H1 (cell line): Measurements from ENCODE around the gene BET1L. TPM values are rescaled to one million over a fixed set of nuclear protein-coding genes. Genes with fewer than 3 reads are reported as not detected.

Experiments used
- CTCF ChIA-PET: fragments of 300-600 bp; sonication (Branson Sonifier 250); formaldehyde crosslinking; loops from one replicate; lab custom pipeline; 2021; ENCODE audit not compliant: partially characterized antibody; lab: Charles Lee
- POLR2A ChIA-PET: fragments of 300-600 bp; sonication (Branson Sonifier 250); formaldehyde crosslinking; loops from one replicate; lab custom pipeline; 2021; ENCODE audit warnings: inconsistent platforms; ENCODE audit not compliant: partially characterized antibody; lab: Charles Lee
- DNase-seq, 2 experiments: peaks; one replicate each; pipeline versions ENCODE4 v3.0.0 to v3.0.0-alpha.2; 2010 to 2022; ENCODE audit warnings: low spot score in 2 of 2, low read depth in 1 of 2, mixed read lengths in 1 of 2
- FAIRE-seq: peaks from 2 replicates; lab custom pipeline; 2011; peaks lifted over from hg19 to GRCh38; lab: Jason Lieb, UNC
- H2AFZ ChIP-seq: 2 replicates; pipeline ENCODE4 v1.8.1; 2012; ENCODE audit warnings: low read length, inconsistent platforms
- H2AK5ac ChIP-seq: 2 replicates; pipeline ENCODE4 v1.6.1; 2013; ENCODE audit warnings: low read depth, low read length
- H2BK120ac ChIP-seq: replicated peaks from 2 replicates; pipeline ENCODE3; 2013; ENCODE audit warnings: low read depth, low read length, inconsistent platforms
- H2BK12ac ChIP-seq: 2 replicates; pipeline ENCODE4 v1.6.1; 2013; ENCODE audit warnings: low read depth, low read length
- H2BK15ac ChIP-seq: 2 replicates; pipeline ENCODE4 v1.6.1; 2013; ENCODE audit warnings: low read length
- H2BK20ac ChIP-seq: 2 replicates; pipeline ENCODE4 v1.6.1; 2013; ENCODE audit warnings: low read length
- H2BK5ac ChIP-seq: 2 replicates; pipeline ENCODE4 v1.6.1; 2013; ENCODE audit warnings: low read depth, low read length
- H3K14ac ChIP-seq: 2 replicates; pipeline ENCODE4 v1.6.1; 2013; ENCODE audit warnings: inconsistent platforms; ENCODE audit not compliant: insufficient read length
- H3K18ac ChIP-seq: 2 replicates; pipeline ENCODE4 v1.6.1; 2013; ENCODE audit warnings: low read length; ENCODE audit errors: extremely low read depth
- H3K23ac ChIP-seq: 2 replicates; pipeline ENCODE4 v1.6.1; 2013; ENCODE audit warnings: inconsistent platforms; ENCODE audit not compliant: insufficient read length
- H3K23me2 ChIP-seq: 2 replicates; pipeline ENCODE4 v1.6.1; 2013; ENCODE audit warnings: low read depth, low read length
- H3K27ac ChIP-seq: 2 replicates; pipeline ENCODE4 v1.6.1; 2011; ENCODE audit warnings: low read depth, low read length, inconsistent platforms
- H3K27me3 ChIP-seq, 4 experiments: replicated peaks in 1 of 4; 1 replicate in 1 of 4; 2 replicates in 3 of 4; pipeline versions ENCODE4 v1.6.1 to v1.8.1; 2011 to 2013; ENCODE audit warnings: low read length in 3 of 4, mild to moderate bottlenecking in 3 of 4, inconsistent platforms in 2 of 4, mixed read lengths in 2 of 4, moderate library complexity in 1 of 4; ENCODE audit not compliant: control insufficient read depth in 3 of 4, insufficient read depth in 3 of 4; ENCODE audit errors: extremely low read depth in 1 of 4
- H3K36me3 ChIP-seq, 4 experiments: 2 replicates each; pipeline versions ENCODE4 v1.6.1 to v1.8.1; 2011 to 2013; ENCODE audit warnings: mild to moderate bottlenecking in 4 of 4, low read length in 3 of 4, moderate library complexity in 2 of 4, control low read depth in 1 of 4, inconsistent platforms in 1 of 4; ENCODE audit not compliant: insufficient read depth in 4 of 4, control insufficient read depth in 2 of 4
- H3K4ac ChIP-seq: replicated peaks from 2 replicates; pipeline ENCODE3; 2013; ENCODE audit warnings: low read length, low read depth, mixed read lengths, inconsistent platforms; ENCODE audit not compliant: insufficient read length
- H3K4me1 ChIP-seq, 4 experiments: replicated peaks in 1 of 4; 1 replicate in 1 of 4; 2 replicates in 3 of 4; pipeline versions ENCODE4 v1.6.1 to v1.8.1; 2011 to 2013; ENCODE audit warnings: low read length in 3 of 4, inconsistent platforms in 2 of 4, mixed read lengths in 1 of 4; ENCODE audit not compliant: insufficient read depth in 4 of 4, control insufficient read depth in 3 of 4
- H3K4me2 ChIP-seq, 2 experiments: 2 replicates each; pipeline versions ENCODE4 v1.6.1 to v1.8.1; 2011 to 2013; ENCODE audit warnings: low read depth in 2 of 2, low read length in 2 of 2, control low read depth in 1 of 2, inconsistent platforms in 1 of 2, mild to moderate bottlenecking in 1 of 2; ENCODE audit not compliant: insufficient read depth in 1 of 2
- H3K4me3 ChIP-seq, 4 experiments: fragments of 200-600, 300-600 bp in 1 of 4; sonication (generic), shearing (Covaris generic), sonication (Bioruptor Twin) in 1 of 4; 2 replicates each; pipeline versions ENCODE4 v1.5.1 to v1.8.1; 2011 to 2016; ENCODE audit warnings: low read length in 4 of 4, low read depth in 3 of 4, control low read depth in 2 of 4, inconsistent platforms in 2 of 4, mild to moderate bottlenecking in 2 of 4, mixed read lengths in 1 of 4, moderate library complexity in 1 of 4; ENCODE audit not compliant: insufficient read depth in 2 of 4; ENCODE audit errors: extremely low read depth in 1 of 4
- H3K56ac ChIP-seq: replicated peaks from 2 replicates; pipeline ENCODE3; 2013; ENCODE audit warnings: low read depth, mild to moderate bottlenecking, mixed read lengths, low read length, inconsistent platforms; ENCODE audit not compliant: insufficient read length
- H3K79me1 ChIP-seq: 2 replicates; pipeline ENCODE4 v1.6.1; 2013; ENCODE audit warnings: low read depth, low read length, control low read depth
- H3K79me2 ChIP-seq, 2 experiments: 2 replicates each; pipeline versions ENCODE4 v1.6.1 to v1.8.1; 2012 to 2013; ENCODE audit warnings: low read length in 2 of 2, mild to moderate bottlenecking in 2 of 2, inconsistent platforms in 1 of 2; ENCODE audit not compliant: insufficient read depth in 2 of 2, control insufficient read depth in 1 of 2
- H3K9ac ChIP-seq, 4 experiments: replicated peaks in 1 of 4; 1 replicate in 1 of 4; 2 replicates in 3 of 4; pipeline versions ENCODE4 v1.6.1 to v1.8.1; 2011 to 2013; ENCODE audit warnings: low read depth in 3 of 4, low read length in 3 of 4, control low read depth in 2 of 4, mild to moderate bottlenecking in 2 of 4, moderate library complexity in 2 of 4, inconsistent platforms in 1 of 4; ENCODE audit errors: extremely low read depth in 1 of 4
- H3K9me3 ChIP-seq, 2 experiments: 2 replicates each; pipeline versions ENCODE4 v1.6.1 to v1.8.1; 2012 to 2013; ENCODE audit warnings: mild to moderate bottlenecking in 2 of 2, moderate library complexity in 2 of 2, control low read depth in 1 of 2, inconsistent platforms in 1 of 2, low read depth in 1 of 2, low read length in 1 of 2, mixed read lengths in 1 of 2; ENCODE audit not compliant: insufficient read depth in 2 of 2
- H4K20me1 ChIP-seq, 2 experiments: replicated peaks in 1 of 2; 2 replicates each; pipeline versions ENCODE3 to v1.8.1; 2011 to 2013; ENCODE audit warnings: inconsistent platforms in 2 of 2, low read length in 2 of 2, mild to moderate bottlenecking in 1 of 2; ENCODE audit not compliant: insufficient read depth in 2 of 2, control insufficient read depth in 1 of 2
- H4K5ac ChIP-seq: 2 replicates; pipeline ENCODE4 v1.6.1; 2013; ENCODE audit warnings: low read length, low read depth, mixed read lengths, inconsistent platforms; ENCODE audit not compliant: insufficient read length
- H4K8ac ChIP-seq: 2 replicates; pipeline ENCODE4 v1.8.0; 2013; ENCODE audit warnings: mild to moderate bottlenecking, moderate library complexity, low read length, inconsistent platforms; ENCODE audit not compliant: insufficient read depth; ENCODE audit errors: extremely low read depth
- H4K91ac ChIP-seq: replicated peaks from 2 replicates; pipeline ENCODE3; 2013; ENCODE audit warnings: low read length, mixed read lengths, inconsistent platforms; ENCODE audit not compliant: insufficient read length
- BRCA1 ChIP-seq: IDR thresholded peaks from 2 replicates; pipeline ENCODE4 v1.6.1; 2012; ENCODE audit warnings: low read depth, low read length, improper control_type of control experiment
- CEBPB ChIP-seq: IDR thresholded peaks from 2 replicates; pipeline ENCODE4 v1.6.1; 2012; ENCODE audit warnings: low read depth, low read length
- CHD1 ChIP-seq: IDR thresholded peaks from 2 replicates; pipeline ENCODE4 v1.6.1; 2012; ENCODE audit warnings: low read depth, low read length, improper control_type of control experiment
- CREB1 ChIP-seq: IDR thresholded peaks from 2 replicates; pipeline ENCODE4 v1.6.1; 2012; ENCODE audit warnings: inconsistent platforms
- EZH2 ChIP-seq: fragments of 200-600 bp; sonication (generic); IDR thresholded peaks from 2 replicates; pipeline ENCODE4 v1.7.1; 2012; ENCODE audit warnings: low read depth, mild to moderate bottlenecking, moderate library complexity, low read length, inconsistent platforms; ENCODE audit not compliant: severe bottlenecking
- GTF2F1 ChIP-seq: IDR thresholded peaks from 2 replicates; pipeline ENCODE4 v1.6.1; 2012; ENCODE audit warnings: low read depth, low read length, improper control_type of control experiment, borderline replicate concordance
- HDAC6 ChIP-seq: IDR thresholded peaks from one replicate; pipeline ENCODE4 v1.7.1; 2012; ENCODE audit warnings: low read depth, mild to moderate bottlenecking, inconsistent platforms, low read length, moderate library complexity
- JUND ChIP-seq: IDR thresholded peaks from 2 replicates; pipeline ENCODE4 v1.6.1; 2011; ENCODE audit warnings: mild to moderate bottlenecking, improper control_type of control experiment, low read length
- KDM4A ChIP-seq: IDR thresholded peaks from one replicate; pipeline ENCODE4 v1.7.1; 2012; ENCODE audit warnings: low read depth, mild to moderate bottlenecking, moderate library complexity, low read length, inconsistent platforms; ENCODE audit not compliant: severe bottlenecking
- SAP30 ChIP-seq: fragments of 300-600 bp; sonication (generic); IDR thresholded peaks from 2 replicates; pipeline ENCODE4 v1.7.1; 2012; ENCODE audit warnings: low read length, moderate library complexity, mild to moderate bottlenecking, inconsistent platforms; ENCODE audit not compliant: insufficient read depth, insufficient replicate concordance
- SP2 ChIP-seq: IDR thresholded peaks from 2 replicates; pipeline ENCODE4 v1.6.1; 2012; ENCODE audit warnings: mild to moderate bottlenecking, low read length, inconsistent platforms
- TAF1 ChIP-seq: IDR thresholded peaks from 2 replicates; pipeline ENCODE4 v1.6.1; 2011; ENCODE audit warnings: mild to moderate bottlenecking, low read depth, low read length
- TAF7 ChIP-seq: optimal IDR thresholded peaks from 2 replicates; pipeline ENCODE3; 2011; ENCODE audit warnings: low read depth, mild to moderate bottlenecking, inconsistent platforms, low read length, moderate library complexity, borderline replicate concordance
- WGBS, 2 experiments: shearing (Covaris generic) in 1 of 2; methylation state at CpG; one replicate each; pipeline versions ENCODE4 v1.1.6 to v1.1.7; 2013 to 2015; ENCODE audit warnings: low lambda C conversion rate in 2 of 2, mixed read lengths in 2 of 2, inconsistent platforms in 1 of 2, low coverage in 1 of 2, missing lambda C conversion rate in 1 of 2; ENCODE audit not compliant: insufficient replicate concordance in 2 of 2, insufficient coverage in 1 of 2, insufficient read length in 1 of 2; ENCODE audit errors: extremely low coverage in 1 of 2, missing lambda C conversion rate in 1 of 2; 5-methylcytosine and 5-hydroxymethylcytosine counted together
- polyA plus RNA-seq, 7 experiments: library from polyadenylated mRNA; depleted of rRNA in 3 of 7; stranded (reverse) in 5 of 7; unstranded in 2 of 7; fragments of >200 nt in 5 of 7; fragments of 200-250 nt in 2 of 7; gene quantifications; 1 replicate in 5 of 7; 2 replicates in 1 of 7; 4 replicates in 1 of 7; pipeline versions ENCODE4 v1.2.1 to v1.2.3, GENCODE V29; 2011 to 2013; ENCODE audit warnings: missing spikeins in 2 of 7, mixed read lengths in 2 of 7
- total RNA-seq: library from RNA; stranded (reverse); fragmentation: NEBNext Ultra II Directional; extraction: Animal tissue kit (Norgen Biotek cat#: 25700); gene quantifications from 2 replicates; pipeline ENCODE4 v1.2.1, GENCODE V29; 2021

The BET1L gene
- total and polyA plus RNA-seq, 2 of the 8 experiments (the other 6 are each of a cell fraction or from before 2014, with no cell fraction given): 40.2 to 61.9 TPM

- no peak for DNase-seq
- TF ChIP-seq BRCA1 (no peak), CEBPB (no peak), JUND (no peak), HDAC6 (no peak), SAP30 (no peak), TAF1 (no peak), EZH2 (no peak), SP2 (no peak), TAF7 (no peak), CHD1 (no peak), GTF2F1 (no peak), CREB1 (no peak), KDM4A (no peak)
These were observed 15.0 kb upstream of the BET1L start for GRCh38 chr11:221998-222789.

More at GRCh38 chr11:221998-222789, 15.0 kb upstream of the BET1L start:
- H3K18ac ChIP-seq: no peak overlapping the region
- no peak overlapping the region for H3K9ac ChIP-seq
- H3K36me3 ChIP-seq: no peaks in the 10 kb centered on the region; a peak in 1 of 8 replicates
- no peak overlapping the region for H2BK120ac ChIP-seq
- H2BK15ac ChIP-seq: no peak overlapping the region
- no peaks in the 10 kb centered on the region for H3K27me3 ChIP-seq
- ChIA-PET POLR2A (interaction anchor here (1.1 to 1.6 kb wide), 5 partner anchors 9 to 15 kb away, joined by 4 to 8 read pairs (median 5); partner anchors contain the start of genes BET1L, PSMD13 and RIC8A), CTCF (interaction anchor here (0.6 to 2.1 kb wide), 4 partner anchors 10 to 219 kb away, joined by 3 to 8 read pairs (median 4); no protein-coding TSS in a partner anchor)
- H4K20me1 ChIP-seq: no peaks in the 10 kb centered on the region
- no peak overlapping the region for H2AFZ ChIP-seq
- no peak overlapping the region; the same call in 1 of the 2 replicates for H4K8ac ChIP-seq
- H3K14ac ChIP-seq: no peak overlapping the region
- no peaks in the 10 kb centered on the region for H3K79me2 ChIP-seq
- H3K56ac ChIP-seq: no peak overlapping the region
- no peak overlapping the region for H3K4ac ChIP-seq
- no peak overlapping the region for H2BK20ac ChIP-seq
- H2BK12ac ChIP-seq: no peak overlapping the region
- H3K4me2 ChIP-seq: no peak overlapping the region
- H3K4me1 ChIP-seq: no peaks in the 10 kb centered on the region
- H3K79me1 ChIP-seq: no peaks in the 10 kb centered on the region; the same call in 1 of the 2 replicates
- 96% methylated on average over 13 of the region's 14 CpGs; no CpG with 5 or more reads in 1 of the 2 experiments for WGBS, 2 experiments
- no peak overlapping the region for H3K4me3 ChIP-seq
- no peak overlapping the region for H4K91ac ChIP-seq
- no peak for FAIRE-seq
- H2BK5ac ChIP-seq: no peak overlapping the region
- H3K23ac ChIP-seq: no peak overlapping the region
- no peak overlapping the region for H4K5ac ChIP-seq
- H3K27ac ChIP-seq: no peak overlapping the region
- H3K23me2 ChIP-seq: no peaks in the 10 kb centered on the region
- no peak overlapping the region for H2AK5ac ChIP-seq
- H3K9me3 ChIP-seq: no peaks in the 10 kb centered on the region
